T47D (cell line): ENCODE measurements around the gene NYNRIN.

Source experiments
- DNase-seq, 2 experiments: peaks; one replicate each; pipeline versions ENCODE4 v3.0.0 to v3.0.0-alpha.2; 2011 to 2012; ENCODE audit warnings: low read depth in 1 of 2, low spot score in 1 of 2
- JUND ChIP-seq: IDR thresholded peaks from 2 replicates; pipeline ENCODE4 v1.6.1; 2012; ENCODE audit warnings: low read depth
- in situ Hi-C: cut with HindIII; loops from 2 replicates; pipeline ENCODE4 v1.10.0; 2016; ENCODE audit warnings: low sequenced_read_pairs, low pct_unique_long_range_greater_than_20kb

The NYNRIN gene

DNA sequence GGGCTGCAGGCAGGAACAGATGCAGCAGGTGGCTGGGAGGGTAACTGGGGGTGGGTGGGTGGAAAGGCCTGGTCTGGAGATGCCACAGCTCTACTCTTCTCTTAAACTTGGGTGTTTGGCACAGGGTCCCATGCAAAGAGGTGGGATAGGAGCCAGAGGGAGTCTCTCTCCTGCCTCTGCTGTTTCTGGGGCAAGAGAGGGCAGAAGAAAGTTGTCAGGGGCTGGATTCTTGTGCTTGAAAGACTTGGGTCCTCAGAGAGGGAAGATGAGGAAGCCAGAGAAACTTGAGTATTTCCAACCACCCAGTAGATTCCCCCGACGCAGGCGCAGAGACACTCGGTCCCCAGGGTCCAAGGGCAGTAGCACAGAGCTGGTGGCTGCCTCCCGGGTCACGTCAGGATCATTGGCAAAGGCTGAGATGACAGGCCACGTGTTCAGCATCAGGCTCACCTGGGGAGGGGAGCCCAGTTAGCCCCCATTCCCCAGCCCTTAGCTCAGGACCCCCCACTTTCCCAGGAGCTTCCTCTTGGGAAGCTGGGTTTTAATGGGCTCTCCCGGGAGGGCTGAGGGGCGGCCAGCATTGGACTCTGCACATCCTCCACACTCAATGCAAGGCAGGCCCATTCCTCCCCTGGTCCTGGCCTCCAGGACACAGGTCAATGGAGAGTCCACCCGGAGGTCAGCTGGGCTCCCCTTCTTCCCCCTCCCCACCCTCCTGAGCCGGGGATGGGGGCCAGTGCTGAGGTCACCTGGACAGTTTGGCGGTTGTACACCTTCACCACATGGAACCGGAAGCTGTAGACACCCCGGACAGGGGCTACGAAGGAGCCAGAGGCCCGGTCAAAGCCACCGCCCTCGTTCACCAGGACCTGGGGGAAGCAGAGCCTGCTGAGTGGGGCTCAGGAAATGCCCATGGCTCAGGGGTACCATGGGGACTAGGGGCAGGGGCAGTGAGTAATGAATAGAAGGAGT is 29.0 kb downstream of the NYNRIN start:
- no peak for DNase-seq
- in situ Hi-C loops: no loop called here
- no peak for TF ChIP-seq JUND

DNA sequence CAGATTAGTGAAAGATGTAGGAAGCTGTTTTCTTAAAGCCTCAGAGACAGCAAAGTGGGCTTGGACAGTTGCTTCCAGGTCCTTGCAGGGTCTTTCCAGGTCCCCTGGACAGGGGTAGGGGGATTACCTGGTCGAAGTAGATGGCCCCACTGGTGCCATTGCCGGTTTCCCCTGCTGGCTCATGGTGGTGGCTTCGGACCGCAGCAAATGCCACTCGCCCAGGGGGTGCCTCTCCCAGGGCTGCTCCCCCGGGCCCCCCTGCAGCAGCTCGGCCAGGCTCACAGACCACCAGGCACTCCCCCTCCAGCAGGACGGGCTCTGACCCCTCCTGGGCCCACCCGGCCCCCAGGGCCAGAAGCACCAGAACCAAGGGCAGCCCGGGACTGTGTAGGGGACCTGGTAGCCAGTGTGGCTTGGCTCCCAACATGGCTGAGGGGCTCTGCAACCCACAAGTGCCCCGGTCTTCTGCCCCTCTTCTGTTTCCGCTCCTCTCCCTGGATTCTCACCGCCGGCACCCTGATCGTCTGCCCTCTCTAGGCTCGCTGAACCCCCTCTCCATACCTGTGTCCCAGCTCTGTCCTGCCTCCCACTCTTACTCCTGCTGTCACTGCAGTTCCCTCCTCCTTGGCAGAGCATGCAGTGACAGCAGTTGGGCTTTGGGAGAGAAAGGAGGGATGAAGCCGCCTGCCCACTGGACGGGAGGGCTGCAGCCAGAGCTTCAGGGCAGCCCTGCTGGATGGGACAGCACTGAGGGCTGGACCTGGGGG is 30.0 kb downstream of the NYNRIN start:
- TF ChIP-seq JUND: no peak
- in situ Hi-C loops: no loop called here
- DNase-seq: peak in 1 of 2 experiments; percentile 10

DNA sequence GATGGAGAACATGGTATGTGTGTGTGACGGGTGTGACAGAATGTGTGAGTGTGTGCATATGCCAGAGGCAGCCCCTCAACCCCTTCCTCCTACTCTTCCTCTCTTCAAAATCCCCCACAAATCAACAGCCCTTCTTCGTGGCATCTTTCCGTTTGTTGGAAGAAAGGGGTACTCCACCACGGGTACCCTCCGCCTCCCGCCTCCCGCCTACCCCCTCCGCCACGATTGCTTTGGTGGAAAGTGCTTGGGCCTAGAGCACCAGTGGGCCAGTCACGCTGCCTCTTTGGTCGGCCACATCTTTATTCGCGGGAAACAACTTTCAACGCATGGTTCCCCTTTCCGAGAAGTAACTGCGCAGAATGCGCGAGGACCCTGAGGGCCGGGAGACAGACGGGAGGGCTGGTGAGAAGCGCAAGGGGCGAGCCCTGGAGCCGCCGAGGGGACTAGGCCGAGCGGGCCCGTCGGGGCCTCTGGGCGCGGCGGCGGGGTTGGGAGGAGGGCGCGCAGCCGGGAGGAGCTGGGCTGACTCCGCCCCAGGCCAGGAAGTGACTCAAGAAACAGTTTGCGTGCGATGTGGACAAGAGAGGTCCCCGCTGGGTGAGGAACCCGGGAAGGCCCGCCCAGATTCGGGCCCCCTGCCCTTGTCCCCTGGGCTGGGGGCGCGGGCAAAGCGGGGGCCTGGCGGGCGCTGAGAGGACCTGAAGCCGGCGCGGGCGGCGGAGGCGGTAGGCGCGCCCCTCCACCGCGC is 30.8 kb downstream of the NYNRIN start, which contains the start of the genes CBLN3 and KHNYN:
Gene CBLN3, minus strand, starts transcription at position 274 of the 748 bp plus-strand sequence. CDS start 614 bp downstream, outside the sequence.
Gene KHNYN, plus strand, starts transcription at position 560 of the 748 bp plus-strand sequence. CDS start 777 bp downstream, outside the sequence.
- in situ Hi-C loops: no loop called here
- peak; percentile 84 to 85 for DNase-seq
- TF ChIP-seq JUND: no peak

DNA sequence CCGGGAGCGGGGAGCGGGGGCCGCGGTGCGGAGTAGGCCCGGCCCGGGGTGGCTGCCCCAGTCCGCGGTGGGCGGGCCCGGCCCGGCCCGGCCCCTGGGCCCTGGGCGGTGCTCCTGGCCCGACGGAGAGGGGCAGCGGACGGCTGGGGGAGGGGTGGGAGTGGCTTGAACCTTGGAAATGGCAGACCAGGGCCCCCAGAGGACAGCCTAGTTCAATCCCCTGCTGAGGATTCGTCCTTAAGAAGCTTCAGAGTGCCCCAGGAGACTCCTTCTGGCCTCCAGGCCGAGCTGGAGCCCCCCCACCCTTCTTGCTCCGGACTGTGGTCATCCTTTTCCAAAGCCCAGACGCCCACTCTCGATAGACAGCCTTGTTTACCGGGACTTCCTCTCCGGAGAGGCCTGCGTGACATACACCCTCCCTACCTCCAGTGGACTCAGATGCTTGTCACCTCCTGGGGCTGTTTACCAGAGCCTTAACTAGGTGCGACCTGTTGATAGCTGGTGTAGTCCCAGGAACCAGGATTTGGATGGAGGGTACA is 31.4 kb downstream of the NYNRIN start:
- in situ Hi-C loops: no loop called here
- peak; percentile 55 to 60 for DNase-seq
- TF ChIP-seq JUND: no peak

DNA sequence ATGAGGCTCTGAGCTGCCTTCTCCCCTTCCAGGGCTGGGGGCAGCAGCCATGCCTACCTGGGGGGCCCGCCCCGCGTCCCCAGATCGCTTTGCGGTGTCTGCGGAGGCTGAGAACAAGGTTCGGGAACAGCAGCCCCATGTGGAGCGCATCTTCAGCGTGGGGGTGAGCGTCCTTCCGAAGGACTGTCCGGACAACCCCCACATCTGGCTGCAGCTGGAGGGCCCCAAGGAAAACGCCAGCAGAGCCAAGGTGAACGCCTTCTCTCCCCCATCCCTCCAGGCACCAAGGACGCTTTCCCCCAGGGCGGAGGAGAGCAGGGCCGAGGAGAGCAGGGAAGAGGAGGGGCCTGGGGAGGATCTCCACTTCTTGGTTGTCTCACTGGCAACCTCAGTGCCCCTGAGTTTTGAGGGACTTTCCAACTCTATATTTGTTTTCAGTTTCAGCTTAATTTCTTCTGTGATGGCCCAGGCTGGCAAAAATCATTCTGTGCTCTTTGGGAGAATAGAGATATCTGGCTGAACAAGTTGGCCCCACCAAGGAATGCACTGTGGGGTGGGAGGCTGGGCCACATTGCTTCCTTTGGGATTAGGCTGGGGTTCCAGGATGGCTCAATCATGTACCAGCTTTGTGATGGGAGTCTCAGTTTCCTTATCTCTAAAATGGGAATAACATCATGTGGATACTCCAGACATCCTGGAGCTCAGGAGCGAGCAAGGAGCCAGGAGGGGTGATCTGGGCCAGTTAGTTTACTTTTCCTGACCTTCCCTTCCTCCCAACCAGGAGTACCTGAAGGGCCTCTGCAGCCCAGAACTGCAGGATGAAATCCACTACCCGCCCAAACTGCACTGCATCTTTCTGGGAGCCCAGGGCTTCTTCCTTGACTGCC is 32.1 kb downstream of the NYNRIN start:
- no peak for TF ChIP-seq JUND
- in situ Hi-C loops: no loop called here
- no peak for DNase-seq

DNA sequence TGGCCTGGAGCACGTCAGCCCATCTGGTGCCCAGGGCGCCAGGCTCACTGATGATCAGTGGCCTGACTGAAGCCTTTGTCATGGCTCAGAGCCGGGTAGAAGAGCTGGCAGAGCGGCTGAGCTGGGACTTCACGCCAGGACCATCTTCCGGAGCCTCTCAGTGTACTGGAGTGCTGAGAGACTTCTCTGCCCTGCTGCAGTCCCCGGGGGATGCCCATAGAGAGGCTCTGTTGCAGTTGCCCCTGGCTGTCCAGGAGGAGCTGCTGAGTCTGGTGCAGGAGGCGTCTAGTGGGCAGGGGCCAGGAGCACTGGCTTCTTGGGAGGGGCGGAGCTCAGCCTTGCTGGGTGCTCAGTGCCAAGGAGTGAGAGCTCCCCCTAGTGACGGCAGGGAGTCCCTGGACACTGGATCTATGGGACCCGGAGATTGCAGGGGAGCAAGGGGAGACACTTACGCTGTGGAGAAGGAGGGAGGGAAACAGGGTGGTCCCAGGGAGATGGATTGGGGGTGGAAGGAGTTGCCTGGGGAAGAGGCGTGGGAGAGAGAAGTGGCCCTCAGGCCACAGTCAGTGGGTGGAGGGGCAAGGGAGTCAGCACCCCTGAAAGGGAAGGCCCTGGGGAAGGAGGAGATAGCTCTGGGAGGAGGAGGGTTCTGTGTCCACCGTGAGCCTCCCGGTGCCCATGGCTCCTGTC is 32.9 kb downstream of the NYNRIN start:
- peak; percentile 79 to 88 for DNase-seq
- no peak for TF ChIP-seq JUND
- in situ Hi-C loops: no loop called here

DNA sequence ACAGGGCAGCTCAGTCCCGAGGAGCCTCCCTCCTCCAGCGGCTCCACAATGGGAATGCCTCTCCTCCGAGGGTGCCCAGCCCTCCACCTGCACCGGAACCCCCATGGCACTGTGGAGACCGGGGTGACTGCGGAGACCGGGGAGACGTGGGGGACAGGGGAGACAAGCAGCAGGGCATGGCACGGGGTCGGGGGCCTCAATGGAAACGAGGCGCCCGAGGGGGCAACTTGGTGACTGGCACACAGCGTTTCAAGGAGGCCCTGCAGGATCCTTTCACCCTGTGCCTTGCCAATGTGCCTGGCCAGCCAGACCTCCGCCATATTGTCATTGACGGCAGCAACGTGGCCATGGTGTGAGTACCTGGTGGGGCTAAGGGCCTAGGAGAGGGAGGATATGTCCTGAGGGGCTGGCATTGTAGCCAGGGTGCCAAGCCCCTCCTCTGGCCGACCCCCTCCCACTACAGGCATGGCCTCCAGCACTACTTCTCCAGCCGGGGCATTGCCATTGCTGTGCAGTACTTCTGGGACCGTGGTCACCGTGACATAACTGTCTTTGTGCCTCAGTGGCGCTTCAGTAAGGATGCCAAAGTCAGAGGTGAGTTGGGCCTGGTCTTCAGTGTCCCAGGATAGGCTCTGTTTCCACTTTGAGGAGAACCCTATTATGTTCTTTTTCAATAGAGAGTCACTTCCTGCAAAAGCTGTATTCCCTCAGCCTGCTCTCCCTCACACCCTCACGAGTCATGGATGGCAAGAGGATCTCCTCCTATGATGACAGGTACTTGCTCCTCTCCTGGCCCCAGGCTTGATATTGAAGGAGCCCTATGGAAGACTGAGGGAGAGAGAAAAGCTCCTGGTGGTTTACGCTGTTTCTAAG is 33.7 kb downstream of the NYNRIN start:
- no peak for TF ChIP-seq JUND
- in situ Hi-C loops: no loop called here
- no peak for DNase-seq

DNA sequence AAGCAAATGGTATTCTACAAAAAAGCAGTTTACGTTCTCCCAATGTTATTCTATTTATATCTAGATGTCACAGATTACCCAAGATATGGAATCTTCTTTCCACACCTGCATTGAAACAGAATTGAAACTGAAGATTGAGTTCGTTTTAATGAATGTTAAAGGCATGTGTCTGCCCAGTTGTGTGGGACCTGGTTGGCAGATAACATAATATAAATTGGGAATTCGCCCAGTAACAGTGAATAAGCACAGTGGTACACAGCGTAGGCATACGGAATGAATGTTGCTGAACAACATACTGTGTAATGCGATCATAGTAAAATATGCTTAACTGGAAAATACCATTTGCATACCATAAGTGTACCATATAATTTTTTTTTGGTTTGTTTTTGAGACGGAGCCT is 35.2 kb downstream of the NYNRIN start:
- no peak for TF ChIP-seq JUND
- in situ Hi-C loops: no loop called here
- no peak for DNase-seq

DNA sequence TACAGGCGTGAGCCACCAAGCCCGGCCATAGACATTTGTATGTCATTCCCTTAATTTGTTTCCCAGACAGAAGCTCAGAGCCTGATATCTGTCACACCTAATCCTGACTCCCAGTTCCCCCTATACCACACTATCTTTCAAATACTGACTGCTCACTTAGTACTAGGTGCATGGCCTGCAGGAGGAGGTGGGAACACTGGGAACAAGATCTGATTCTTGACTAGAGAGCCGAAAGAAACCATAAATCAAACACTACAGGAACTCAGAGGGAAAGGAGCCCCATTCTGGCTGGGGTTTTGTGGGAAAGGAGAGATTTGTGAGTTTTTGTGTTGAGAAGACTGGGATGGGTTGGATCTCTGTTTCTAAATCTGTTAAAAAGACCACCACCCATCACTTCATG is 35.9 kb downstream of the NYNRIN start:
- TF ChIP-seq JUND: no peak

More for the DNA sequence above, 35.9 kb downstream of the NYNRIN start:
- in situ Hi-C loops: no loop called here
- no peak for DNase-seq
